LNCAP (cell line): Measurements from ENCODE around the gene MMP23B.
A peak's percentile ranks its signal among the peaks of the same experiment; 100 is the strongest.

Experiments
- CTCF ChIP-seq: fragments of 450-650 bp; IDR thresholded peaks from 2 replicates; pipeline ENCODE4 v1.5.1; 2017; ENCODE audit warnings: mild to moderate bottlenecking

Gene MMP23B

DNA sequence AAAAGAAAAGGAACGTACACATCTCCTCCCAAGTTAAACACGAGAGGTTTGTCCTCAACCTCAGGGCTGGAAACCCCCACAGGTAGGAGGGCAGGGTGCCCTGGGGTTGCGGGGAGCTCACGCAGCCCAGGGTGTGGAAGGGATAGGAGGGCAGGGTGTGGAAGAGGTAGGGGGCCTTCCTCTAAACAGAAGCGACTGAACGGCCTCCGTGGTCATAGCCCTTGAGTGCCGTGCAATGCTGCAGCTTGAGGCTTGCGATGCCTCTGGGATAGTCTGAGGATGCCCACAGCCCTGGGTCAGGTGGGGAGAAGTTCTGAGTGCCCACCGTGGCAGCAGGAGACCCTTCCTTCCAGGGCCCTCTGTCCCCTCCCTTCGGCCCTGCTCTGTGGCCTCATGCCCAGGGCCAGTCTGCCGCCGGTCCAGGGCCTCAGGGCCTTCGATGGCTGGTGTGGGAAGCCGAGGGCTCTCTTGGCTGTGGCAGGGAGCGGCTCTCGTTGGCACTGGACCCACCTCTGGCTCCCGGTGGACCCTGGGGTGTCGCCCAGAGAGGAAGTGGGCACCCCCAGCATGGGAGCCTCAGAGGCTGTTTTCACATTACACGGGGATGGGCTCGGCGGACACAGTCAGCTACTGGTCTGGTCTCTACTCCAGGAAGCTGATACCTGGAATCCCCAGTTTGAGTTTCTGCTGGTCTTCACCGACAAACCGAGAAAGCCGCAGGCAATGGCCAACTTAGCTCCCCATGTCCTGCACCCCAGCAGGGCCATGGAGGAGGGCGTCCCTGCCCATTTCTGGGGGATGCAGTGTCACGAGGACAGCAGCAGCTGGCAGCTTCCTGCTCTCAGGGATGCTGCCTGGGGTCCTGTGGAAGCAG, 33.2 kb downstream of the MMP23B start:
- TF ChIP-seq CTCF: no peak

GRCh38 chr1:1665815-1666251, 33.9 kb downstream of the MMP23B start:
- peak; percentile 86 for TF ChIP-seq CTCF

DNA sequence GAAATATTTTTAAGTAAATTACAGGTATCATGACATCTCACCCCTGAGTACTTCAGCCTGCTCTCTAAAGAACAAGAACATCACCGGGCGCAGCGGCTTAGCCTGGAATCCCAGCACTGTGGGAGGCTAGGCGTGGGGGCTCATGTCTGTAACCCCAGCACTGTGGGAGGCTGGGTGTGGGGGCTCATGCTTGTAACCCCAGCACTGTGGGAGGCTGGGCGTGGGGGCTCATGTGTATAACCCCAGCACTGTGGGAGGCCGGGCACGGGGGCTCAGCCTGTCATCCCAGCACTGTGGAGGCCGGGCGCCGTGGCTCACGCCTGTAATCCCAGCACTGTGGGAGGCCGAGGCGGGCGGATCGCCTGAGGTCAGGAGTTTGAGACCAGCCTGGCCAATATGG, 34.6 kb downstream of the MMP23B start:
- TF ChIP-seq CTCF: no peak

GRCh38 chr1:1669468-1670440, 37.8 kb downstream of the MMP23B start:
- TF ChIP-seq CTCF: no peak

GRCh38 chr1:1670866-1671265, 38.9 kb downstream of the MMP23B start:
- TF ChIP-seq CTCF: no peak

DNA sequence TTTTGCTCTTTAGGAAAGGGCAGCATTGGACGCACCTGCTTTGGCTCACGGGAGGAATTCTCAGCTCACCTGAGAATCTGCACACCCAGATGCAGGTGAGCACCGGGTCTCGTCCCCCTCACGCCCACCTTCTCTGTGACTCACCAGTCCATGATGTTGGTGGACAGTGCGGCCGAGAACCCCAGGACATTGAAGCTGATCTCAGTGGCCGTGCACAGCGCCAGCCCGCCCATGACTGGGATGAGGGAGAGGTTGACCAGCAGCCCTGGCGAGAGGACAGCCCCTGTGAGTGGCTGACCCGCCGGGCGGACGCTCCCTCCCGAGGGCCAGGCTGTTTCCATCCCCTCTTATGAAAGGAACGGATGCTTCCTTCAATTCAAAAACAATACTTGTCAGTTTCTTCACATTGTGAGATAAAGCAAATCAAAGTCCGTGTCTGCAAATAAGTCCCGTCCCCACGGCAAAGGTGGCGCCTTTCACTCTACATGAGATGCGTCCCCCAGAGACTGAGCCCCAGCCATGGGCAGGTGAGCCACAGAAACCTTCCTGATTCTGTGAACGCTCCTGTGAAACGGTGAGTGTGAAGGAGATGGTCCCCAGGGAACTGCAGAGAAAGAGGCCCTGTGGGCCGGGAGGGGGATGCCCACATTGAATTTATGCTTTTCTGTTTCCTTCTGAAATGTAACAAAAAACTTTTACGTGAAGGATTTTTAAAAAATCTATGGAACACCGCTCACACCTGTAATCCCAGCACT, 39.6 kb downstream of the MMP23B start:
- no peak for TF ChIP-seq CTCF
